ENCODE measurements around the gene CBARP.
A peak's percentile ranks its signal among the peaks of the same experiment; 100 is the strongest.

CBARP gene

DNA sequence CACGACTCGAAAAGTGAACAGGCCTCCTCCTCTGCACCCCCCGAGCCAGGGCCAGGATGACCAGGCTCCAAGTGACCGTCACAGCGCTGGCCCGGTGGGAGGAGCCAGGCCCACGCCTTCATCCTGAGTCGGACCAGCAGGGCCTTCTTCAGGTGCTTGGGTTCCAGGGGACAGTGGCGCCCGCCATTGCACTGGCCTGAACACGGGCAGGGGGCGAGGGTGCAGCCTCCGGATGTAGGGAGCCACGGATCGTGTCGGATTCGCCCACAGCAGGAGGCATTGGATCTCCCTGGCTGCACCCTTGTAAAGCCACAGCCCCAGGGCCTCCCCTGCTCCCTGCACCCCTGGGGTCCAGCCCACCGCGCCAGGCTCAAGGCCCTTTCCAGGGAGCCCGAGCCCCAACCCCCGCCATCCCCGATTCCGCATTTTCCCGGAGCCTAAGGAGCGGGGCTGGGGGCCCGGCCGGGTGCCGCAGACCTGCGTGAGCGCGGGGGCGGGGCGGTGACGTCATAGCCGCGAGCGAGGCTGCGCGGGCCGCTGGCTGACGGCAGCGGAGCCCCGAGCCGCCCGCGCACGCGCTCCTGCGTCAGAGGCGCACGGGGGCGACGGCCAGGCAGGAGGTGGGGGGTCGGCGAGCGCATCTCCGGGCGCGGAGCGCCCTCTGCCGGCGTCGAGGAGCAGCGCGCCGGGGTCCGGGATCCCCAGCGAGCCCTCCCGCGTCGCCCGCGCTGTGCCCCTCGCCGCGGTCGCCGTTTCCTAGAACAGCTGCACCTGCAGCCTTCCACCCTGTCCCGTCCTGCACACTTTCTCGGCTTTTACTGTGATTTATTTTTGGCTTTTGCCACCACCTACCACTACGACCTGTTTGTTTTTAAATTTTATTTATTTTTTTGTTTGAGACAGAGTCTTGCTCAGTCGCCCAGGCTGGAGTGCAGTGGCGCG lies 2.3 kb upstream of the CBARP start:
- DNase-seq (ENCODE audit: low read depth) = peak; percentile 88

DNA sequence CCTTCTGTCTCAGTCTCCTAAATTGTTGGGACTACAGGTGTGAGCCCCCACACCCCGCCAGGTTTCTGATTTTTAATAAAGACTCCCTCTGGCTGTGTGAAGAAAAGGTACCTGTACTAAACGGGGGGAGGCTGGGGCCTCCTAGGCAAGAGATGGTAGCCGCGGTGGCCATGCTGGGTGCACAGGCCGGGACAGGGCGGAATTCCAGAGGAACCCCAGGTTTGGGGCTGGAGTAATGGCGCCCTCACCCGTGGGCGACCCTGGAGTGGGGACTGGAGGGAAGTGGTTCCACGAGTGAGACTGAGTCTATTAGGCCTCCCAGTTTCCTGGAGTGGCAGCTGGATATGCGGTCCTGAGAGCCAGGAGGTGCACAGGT lies 1.6 kb upstream of the CBARP start:
- no peak for DNase-seq (ENCODE audit: low read depth)

DNA sequence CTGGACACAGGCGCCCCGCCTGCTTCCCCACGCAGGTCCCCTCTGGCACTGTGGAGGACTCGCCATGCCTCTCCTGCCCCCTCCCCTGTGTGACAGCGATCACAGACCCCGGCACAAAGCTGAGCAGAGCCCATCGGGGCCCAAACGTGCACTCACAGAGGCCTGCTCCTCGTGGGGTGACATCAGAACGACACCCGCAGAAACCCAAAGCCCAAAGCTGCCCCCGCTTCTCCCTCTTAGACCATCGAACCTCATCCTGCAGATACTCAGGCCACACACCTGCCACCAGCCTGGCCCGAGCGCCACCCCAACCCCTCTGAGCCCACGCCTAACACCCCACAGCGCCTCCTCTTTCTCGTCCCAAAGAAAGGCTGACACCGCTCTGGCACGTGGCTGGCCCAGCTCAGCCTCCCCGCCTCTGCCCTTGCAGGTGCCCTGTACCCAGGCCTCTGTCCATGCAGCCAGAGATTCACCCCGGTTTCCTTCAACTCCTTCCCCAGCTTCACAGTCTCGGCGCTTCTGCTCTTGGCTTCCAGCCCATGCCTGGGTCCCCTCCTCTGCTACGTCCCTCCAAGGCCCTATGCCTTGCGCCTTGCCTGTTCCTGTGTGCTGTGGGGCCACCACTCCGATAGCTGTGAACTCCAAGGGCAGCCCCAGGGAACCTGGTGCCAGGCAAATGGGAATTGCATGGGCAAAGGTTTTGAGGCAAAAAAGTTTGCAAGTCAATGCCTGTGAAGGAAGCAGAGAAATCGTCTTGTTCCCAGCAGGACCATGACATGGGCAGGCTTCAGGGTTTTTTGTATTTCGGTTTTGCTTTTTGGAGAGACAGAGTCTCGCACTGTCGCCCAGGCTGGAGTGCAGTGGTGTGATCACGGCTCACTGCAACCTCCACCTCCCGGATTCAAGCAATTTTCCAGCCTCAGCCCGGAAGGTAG lies 831 bp upstream of the CBARP start:
- DNase-seq (ENCODE audit: low read depth) = no peak

DNA sequence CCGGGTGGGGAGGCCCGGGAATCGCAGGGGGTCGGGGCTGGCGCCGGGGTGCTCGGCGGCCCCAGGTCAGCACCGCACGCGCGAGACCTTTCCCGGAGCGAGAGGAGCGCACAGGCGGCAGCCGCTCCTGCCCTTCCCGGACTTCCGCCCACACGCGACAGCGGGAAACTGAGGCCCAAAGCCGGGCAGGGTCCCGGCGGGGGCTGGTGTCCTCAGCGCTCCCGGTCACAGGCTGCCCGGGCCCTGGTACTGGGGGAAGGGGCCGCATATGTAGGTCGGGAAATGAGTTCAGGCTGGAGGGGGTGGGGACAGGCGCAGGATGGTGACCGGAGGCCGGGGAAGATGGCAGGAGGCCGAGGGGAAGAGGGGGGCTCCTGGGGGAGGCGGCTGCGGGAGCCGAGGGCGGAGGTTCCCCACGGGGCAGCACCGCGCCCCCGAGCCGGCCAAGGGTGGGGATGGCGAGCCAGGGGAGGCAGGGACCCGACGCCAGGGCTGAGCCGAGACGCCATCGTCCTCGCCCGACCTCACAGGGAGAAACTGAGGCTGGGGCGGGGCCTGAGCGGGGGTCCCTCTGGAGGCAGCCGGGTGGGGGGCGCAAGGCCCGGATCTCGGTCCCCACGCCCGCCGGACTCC lies 662 bp downstream of the CBARP start:
- DNase-seq (ENCODE audit: low read depth) = peak; percentile 53

DNA sequence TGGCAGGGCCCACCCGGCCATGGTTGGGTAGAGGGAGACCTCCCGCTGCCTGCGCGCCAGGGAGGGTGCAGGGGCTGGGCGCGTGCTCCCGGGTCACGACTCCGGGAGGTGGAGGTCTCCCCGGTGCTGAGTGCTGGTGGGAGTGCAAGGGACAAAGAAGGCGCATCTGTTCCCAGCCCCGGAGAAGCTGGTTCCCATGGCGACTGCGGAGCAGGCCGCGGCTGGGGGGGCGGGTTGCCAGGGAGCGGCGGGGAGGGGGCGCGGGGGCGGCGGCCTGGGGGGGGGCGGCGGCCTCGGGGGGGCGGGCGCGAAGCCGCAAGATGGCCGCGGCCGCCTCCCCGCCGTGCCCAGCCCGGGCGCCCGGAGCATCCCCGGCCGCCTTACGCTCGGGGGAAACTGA lies 1.2 kb downstream of the CBARP start:
- DNase-seq (ENCODE audit: low read depth) = no peak

DNA sequence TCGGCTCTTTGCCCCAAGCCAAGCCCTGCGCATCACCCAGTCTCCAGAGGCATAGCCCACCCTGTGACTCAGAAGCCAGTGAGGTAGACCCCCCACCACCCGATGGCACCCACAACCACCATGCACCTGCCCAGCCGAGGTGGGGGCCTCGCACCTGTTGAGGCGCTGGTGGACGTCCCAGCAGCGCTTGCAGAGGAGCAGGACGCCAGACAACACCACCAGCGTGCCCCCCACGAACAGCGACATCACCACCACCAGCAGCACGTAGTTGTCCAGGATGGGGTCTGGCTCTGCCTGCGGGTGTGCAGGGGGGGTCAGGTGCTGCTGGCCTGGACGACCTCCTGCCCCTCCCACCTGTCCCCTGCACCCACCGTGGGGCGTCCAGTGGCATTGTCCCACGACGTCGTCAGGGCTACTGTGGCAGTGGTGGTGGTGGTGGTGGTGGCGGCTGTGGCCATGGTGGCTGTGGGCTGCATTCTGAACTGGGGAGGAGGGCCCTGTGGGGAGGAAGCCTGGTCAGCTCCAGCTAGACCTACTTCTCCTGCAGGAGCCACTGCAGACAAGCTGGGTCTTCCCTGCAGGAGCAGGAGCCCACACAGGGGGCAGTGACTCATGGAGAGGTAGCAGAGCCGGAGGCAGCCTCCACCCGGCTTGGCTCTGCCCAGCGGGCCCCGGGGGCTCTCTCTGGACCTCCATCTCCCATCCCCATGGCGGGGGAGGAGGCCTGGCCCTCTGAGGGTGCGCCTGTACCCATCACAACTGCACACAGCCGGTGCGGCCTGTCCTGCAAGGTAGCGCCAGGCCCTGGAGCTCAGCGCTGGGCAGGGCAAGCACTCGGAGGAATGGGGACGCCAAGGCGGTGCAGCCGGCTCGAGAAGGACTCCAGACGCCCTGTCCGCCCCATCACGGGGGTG lies 1.9 kb downstream of the CBARP start:
- peak; percentile 65 for DNase-seq (ENCODE audit: low read depth)

DNA sequence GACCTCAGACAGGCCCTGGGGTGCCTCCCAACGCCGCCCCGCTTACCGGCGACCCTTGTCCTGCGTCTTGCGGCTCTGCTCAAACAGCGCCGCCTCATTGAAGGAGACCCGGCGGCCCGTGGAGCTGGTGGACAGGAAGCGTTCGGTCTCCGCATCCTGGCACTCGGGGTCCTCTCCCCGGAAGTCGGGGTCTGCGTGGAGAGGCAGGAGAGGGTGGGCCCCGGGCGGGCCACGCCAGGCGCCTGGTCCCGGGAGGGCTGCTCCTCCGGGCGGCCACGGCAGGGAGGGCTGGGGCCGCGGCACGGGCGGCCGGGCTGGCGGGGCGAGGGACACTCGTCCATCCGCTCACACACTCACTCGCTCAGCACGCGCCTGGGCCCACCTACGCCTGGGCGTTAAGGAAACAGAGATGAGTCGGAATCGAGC lies 2.8 kb downstream of the CBARP start:
- no peak for DNase-seq (ENCODE audit: low read depth)

DNA sequence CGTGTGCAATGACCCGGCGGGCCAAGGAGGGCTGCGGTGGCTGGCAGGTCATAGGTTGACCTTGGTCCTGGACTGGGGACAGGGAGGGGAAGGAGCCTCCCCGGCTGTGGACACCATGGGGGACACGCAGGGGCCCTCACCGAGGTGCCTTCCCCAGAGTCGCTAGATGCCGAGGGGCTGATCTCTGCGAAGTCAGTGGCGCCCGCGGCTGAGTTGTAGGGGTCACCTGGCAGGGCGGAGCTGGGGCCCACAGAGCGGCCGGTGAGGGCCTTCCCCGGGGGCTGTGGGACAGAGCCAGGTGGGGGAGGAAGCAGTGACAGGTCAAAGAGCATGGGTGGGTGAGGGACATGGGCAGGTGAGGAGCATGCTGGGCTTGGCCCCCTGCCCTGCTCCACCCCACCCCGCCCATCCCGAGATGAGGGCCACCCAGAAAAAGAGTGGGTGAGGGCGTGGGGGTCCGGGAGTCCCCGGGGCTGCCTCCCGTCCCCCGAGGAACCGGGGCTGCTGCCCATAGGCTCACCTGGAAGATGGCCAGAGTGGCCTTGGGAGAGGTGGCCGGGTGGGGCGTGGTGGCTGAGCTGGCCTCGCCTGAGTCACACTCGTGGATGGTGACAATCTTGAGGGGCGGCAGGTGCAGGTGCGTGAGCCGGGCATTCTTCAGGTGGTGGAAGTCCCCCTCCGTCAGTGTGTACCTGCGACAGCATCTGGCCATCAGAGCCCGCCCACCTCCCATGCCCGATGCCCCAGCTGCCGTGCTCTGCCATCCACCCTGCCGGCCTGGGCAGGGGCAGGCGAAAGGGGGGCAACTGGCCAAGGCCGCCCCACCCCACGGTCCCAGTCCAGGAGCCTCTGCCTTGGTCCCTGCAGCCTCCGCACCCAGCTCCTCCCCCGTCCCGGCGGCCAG lies 3.5 kb downstream of the CBARP start:
- no peak for DNase-seq (ENCODE audit: low read depth)

DNA sequence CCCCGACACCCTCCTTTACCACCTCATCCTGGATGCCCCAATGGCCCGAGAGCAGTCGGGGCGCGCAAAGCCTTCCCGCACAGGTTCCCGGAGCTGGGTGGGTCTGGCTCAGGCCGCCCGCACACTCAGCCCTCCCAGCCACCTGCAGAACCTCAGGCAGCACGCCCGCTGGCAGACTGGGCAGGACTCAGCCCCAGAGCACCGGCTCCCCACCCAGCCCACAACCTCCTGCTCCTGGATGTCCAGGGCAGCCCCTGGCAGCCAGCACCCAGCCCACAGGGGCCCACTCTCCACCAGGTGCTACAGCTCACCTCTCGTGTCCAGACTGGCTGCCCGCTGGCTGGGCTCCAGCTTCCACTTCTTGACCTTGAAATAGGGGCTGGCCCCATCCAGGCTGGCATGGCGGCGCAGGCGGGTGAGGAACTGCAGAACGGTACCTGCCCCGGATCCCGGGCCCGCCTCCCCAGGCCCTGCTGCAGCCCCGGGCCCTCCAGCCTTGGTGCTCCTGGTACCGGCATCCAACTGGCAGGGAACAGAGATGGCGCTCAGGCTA lies 4.6 kb downstream of the CBARP start:
- no peak for DNase-seq (ENCODE audit: low read depth)

DNA sequence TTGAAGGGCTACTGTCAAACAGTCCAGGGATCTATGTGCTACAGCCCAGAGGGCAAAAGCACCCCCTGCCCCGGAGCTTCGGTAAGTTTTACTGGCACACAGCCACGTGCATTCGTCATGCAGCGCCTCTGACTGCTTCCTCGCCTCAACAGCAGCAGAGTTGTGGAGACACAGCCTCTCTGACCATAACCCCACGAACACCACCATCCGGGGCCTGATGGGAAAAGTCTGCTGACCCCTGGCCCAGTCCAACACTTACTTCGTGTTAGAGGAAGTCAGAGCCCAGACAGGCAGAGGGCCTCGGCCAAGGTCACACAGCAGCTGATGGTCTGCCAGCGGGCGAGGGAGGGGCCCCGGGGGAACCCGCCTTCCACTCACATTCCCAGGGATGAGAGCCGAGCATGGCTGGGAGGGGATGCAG lies 5.1 kb downstream of the CBARP start:
- peak; percentile 31 for DNase-seq (ENCODE audit: low read depth)

DNA sequence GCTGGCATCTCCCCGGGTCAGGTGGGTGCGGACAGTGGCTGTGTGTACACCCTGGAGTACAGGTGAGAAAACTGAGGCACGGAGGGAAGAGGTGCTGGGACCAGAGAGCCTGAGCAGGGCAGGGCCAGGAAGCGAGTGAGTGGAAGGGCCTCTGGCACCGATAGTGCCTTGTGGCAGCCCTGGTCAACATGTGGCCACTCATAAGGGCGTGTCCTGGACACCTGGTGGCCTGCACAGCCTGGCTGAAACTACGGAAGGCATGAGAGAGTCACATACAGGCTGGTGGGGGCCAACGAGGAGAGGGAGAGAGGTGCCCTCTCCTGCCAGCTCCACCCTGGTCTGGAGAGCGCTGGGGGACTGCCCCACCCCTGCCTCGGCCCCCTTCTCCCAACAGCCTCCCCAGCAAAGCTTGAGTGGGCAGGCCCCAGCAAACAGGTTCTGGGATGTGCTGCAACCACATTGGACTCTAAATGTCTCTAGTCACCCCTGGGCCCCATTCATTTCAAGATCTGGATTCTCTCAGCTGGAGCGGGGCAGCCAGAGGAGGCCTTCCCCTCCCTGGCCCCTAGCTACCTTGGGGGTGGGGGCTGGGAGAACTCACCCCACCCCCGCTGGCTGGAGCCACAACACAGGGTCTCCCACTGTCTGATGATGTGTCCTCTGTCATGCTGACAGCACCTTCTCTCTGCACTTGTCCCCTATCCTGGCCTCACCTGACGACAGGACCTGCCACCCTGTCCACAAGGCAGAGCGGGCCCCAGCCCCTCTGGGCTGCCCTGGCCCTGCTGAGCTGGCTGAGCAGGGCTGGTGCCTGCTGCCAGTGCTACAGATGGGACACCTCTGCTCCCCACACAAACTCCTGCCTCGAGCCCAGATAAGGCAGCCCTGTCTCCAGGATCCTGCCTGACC lies 5.8 kb downstream of the CBARP start:
- no peak for DNase-seq (ENCODE audit: low read depth)

DNA sequence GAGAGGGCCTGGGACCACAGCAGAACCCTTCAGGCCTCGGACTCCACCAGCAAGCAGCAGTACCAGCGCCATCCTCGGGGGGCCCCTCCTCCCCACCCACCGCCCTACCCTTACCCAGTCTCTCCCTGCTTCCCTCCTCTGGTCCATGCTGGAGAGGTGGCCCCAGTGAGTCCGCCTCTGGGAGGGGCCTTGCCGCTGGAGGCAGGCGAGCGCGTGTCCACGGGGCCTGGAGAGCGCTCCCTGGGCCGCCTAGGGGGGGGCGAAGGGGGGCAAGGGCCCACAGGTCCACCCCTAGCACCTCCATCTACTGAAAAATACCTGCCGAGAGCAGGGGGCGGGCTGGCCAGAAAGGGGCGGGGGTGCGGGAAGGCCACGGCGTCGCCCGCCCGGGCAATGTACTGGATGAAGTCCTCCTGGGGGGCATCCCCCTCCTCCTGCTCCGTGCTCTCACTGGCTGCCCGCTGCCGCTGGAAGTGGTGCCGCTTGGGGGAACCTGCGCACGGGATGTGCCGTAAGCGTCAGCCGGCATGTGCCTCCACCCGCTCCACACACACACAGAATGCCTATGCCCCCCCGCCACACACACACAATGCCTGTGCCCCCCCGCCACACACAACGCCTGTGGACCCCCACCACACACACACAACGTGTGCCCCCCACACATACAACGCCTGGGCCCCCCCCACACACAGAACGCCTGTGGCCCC lies 6.9 kb downstream of the CBARP start:
- no peak for DNase-seq (ENCODE audit: low read depth)

DNA sequence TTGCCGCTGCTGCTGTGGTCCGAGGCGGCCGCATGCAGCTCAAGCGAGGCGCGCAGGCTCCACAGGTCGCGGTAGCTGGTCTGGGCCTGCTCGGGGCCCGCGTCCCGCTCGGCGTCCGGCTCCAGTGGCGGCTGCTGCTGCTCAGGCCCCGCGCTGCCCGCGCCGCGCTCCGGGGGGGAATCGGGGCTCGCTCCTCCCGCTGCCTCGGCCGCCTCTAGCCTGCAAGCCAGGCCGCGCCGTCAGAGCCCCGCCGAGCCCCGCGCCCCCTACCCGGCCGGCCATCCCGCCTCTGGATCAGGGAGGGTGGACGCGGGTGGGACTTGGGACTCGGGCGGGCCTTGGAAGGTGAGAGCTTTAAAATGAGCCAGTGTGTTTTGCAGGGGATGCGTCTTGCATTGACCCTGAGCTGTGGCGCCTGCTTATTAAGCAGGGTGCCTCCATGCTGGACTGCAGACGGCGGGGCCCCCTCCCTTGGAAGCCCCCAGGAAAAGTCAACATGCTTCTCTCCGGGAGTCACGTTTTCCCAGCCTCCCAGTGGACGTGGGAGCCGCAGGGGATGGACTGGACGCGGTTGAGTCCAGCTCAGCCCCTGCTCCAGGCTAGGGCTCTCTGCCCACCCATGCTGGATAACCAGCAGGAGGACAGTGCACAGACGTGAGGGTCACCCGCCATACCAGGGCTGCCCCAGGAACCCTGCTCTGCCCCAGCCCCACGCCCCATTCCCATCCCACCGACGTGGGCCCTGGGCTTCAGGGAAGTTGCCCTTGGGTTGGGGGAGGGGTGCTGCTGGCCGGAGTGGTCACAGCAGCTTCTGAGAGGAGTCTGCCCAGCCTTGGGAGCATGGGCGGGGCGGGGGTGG lies 7.7 kb downstream of the CBARP start:
- DNase-seq (ENCODE audit: low read depth) = no peak

DNA sequence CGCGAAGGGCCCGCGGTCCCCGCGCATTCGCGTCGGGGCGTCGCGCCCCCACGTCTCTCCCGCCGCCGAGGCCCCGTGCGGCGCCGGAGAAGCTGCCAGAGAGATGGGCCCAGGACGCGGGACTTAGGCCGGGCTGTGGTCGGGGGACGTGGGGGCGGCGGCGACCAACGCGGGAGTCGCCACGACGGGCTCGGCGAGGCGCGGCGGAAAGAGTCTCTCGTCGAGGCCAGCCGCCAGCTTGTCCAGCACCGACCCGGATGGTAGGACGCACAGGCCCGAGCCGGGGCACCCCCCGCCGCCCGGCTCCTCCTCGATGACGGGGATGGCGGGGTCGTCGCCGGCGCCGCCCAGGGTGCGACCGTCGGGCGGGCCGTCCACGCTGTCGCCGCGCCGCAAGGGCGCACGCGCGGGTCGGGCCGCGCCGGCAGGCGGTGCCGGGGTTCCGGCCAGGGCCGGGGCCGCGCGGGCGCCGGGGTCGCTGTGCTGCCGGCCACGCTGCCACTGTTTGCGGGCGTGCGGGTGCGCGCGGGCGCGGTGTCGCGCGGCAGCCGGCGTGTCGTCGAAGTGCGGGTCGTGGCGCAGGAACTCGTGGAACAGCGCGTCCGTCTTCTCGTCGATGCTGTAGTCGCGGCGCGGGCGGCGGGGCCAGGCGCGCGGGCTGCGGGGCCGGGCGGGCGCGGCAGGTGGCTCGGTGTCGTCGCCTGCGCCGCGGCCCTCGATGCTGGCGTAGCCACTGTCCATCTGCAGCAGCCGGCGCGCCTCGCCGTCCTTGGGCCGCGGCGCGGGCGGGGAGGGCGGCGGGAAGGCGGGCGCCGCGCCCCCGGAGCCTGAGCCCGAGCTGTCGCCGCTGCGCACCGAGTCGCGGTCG lies 8.5 kb downstream of the CBARP start:
- no peak for DNase-seq (ENCODE audit: low read depth)

DNA sequence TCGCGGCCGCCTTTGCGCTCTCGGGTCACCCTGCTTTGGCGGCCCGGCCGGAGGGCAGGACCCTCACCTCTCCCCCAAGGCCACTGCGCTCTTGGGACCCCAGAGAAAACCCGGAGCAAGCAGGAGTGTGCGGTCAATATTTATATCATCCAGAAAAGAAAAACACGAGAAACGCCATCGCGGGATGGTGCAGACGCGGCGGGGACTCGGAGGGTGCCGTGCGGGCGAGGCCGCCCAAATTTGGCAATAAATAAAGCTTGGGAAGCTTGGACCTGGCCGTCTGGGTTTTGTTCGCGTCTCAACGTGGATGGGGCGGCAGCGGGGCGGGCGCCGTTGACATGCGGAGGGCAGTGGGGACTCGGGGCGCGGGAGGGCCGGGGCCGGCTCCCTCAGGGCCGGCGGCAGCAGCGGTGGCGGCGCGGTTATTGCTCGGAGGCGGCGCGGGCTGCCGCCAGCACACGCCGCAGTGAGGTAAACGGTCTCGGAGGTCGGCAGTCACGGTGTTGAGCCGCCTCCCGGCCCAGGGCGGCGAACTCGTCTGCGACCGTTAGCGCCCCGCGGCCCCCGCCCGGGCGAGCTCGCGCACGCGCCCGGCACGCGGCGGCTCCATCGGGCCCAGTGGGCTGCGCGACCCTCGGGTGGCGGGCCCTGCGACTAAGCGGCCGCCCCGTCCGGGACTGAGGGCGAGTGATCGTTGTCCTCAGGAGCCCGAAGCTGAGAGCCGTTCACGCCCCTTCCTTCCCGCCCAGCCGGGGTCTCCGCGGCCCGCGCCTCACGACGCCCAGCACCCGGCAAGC lies 9.4 kb downstream of the CBARP start:
- DNase-seq (ENCODE audit: low read depth) = no peak

Measured in EH (cell line).